ENCODE results near the gene AUTS2. TPM values are rescaled to one million over a fixed set of nuclear protein-coding genes. Genes with fewer than 3 reads are reported as not detected.

The AUTS2 gene
- total RNA-seq, 2 donors from 2014 or later, result 43.4 to 52.9 TPM

GRCh38 chr7:70498232-70498992, 900.1 kb downstream of the AUTS2 start:
- no peak for DNase-seq (ENCODE audit: low spot score)
- intact Hi-C loops (cut with DNase I), result no loop called here

GRCh38 chr7:70500261-70500660, 902.0 kb downstream of the AUTS2 start:
- intact Hi-C loops (cut with DNase I), result no loop called here
- no peak for DNase-seq (ENCODE audit: low spot score)

- DNase-seq (ENCODE audit: low spot score), result no peak
- intact Hi-C loops (cut with DNase I), result no loop called here
These were observed 904.0 kb downstream of the AUTS2 start for GRCh38 chr7:70502117-70502863.

GRCh38 chr7:70504254-70504653, 906.0 kb downstream of the AUTS2 start:
- intact Hi-C loops (cut with DNase I), result no loop called here
- DNase-seq (ENCODE audit: low spot score), result no peak

- DNase-seq (ENCODE audit: low spot score), result no peak
- intact Hi-C loops (cut with DNase I), result no loop called here
These were observed 907.2 kb downstream of the AUTS2 start for GRCh38 chr7:70505468-70505867.

- intact Hi-C loops (cut with DNase I), result no loop called here
- DNase-seq (ENCODE audit: low spot score), result no peak
These were observed 907.6 kb downstream of the AUTS2 start for GRCh38 chr7:70505886-70506285.

GRCh38 chr7:70506434-70506833, 908.2 kb downstream of the AUTS2 start:
- intact Hi-C loops (cut with DNase I), result no loop called here
- DNase-seq (ENCODE audit: low spot score), result no peak

GRCh38 chr7:70512144-70512543, 913.9 kb downstream of the AUTS2 start:
- DNase-seq (ENCODE audit: low spot score), result no peak
- intact Hi-C loops (cut with DNase I), result no loop called here

- intact Hi-C loops (cut with DNase I), result no loop called here
- no peak for DNase-seq (ENCODE audit: low spot score)
These were observed 914.5 kb downstream of the AUTS2 start for GRCh38 chr7:70512761-70513160.

- intact Hi-C loops (cut with DNase I), result no loop called here
- no peak for DNase-seq (ENCODE audit: low spot score)
These were observed 922.3 kb downstream of the AUTS2 start for GRCh38 chr7:70520611-70521010.

- intact Hi-C loops (cut with DNase I), result no loop called here
- no peak for DNase-seq (ENCODE audit: low spot score)
These were observed 925.1 kb downstream of the AUTS2 start for GRCh38 chr7:70523249-70523988.

GRCh38 chr7:70523989-70524351, 925.7 kb downstream of the AUTS2 start:
- intact Hi-C loops (cut with DNase I), result no loop called here

GRCh38 chr7:70525991-70526390, 927.7 kb downstream of the AUTS2 start:
- intact Hi-C loops (cut with DNase I), result no loop called here

More at GRCh38 chr7:70523989-70524351, 925.7 kb downstream of the AUTS2 start:
- no peak for DNase-seq (ENCODE audit: low spot score)

GRCh38 chr7:70527520-70528115, 929.3 kb downstream of the AUTS2 start:
- intact Hi-C loops (cut with DNase I), result no loop called here

More at GRCh38 chr7:70525991-70526390, 927.7 kb downstream of the AUTS2 start:
- no peak for DNase-seq (ENCODE audit: low spot score)

GRCh38 chr7:70529436-70529835, 931.2 kb downstream of the AUTS2 start:
- intact Hi-C loops (cut with DNase I), result no loop called here
- DNase-seq (ENCODE audit: low spot score), result no peak

More at GRCh38 chr7:70527520-70528115, 929.3 kb downstream of the AUTS2 start:
- DNase-seq (ENCODE audit: low spot score), result no peak

GRCh38 chr7:70529914-70530585, 931.8 kb downstream of the AUTS2 start:
- intact Hi-C loops (cut with DNase I), result no loop called here
- no peak for DNase-seq (ENCODE audit: low spot score)

- intact Hi-C loops (cut with DNase I), result no loop called here
These were observed 935.3 kb downstream of the AUTS2 start for GRCh38 chr7:70533614-70534013.

GRCh38 chr7:70539205-70539604, 940.9 kb downstream of the AUTS2 start:
- no peak for DNase-seq (ENCODE audit: low spot score)
- intact Hi-C loops (cut with DNase I), result no loop called here

More at GRCh38 chr7:70533614-70534013, 935.3 kb downstream of the AUTS2 start:
- DNase-seq (ENCODE audit: low spot score), result no peak

GRCh38 chr7:70539617-70540016, 941.3 kb downstream of the AUTS2 start:
- intact Hi-C loops (cut with DNase I), result no loop called here
- DNase-seq (ENCODE audit: low spot score), result no peak

Measured in posterior vena cava (tissue), 2 donors.